Loucy (cell line): ENCODE measurements around the gene LMF2.

ENCODE experiments used
- H2AFZ ChIP-seq: fragments of 200-600 bp; sonication (generic); 2 replicates; pipeline ENCODE4 v1.6.0; 2016; ENCODE audit warnings: antibody characterized with exemption, mild to moderate bottlenecking, low read length, moderate library complexity
- H3F3A ChIP-seq: fragments of 200-600 bp; 2 replicates; pipeline ENCODE4 v1.6.0; 2016; ENCODE audit warnings: antibody characterized with exemption, low read depth, mild to moderate bottlenecking
- H3K27me3 ChIP-seq: fragments of 200-600 bp; sonication (generic); 2 replicates; pipeline ENCODE4 v1.6.1; 2014; ENCODE audit warnings: low read length, mild to moderate bottlenecking; ENCODE audit not compliant: insufficient read depth, poor library complexity, severe bottlenecking
- H3K36me3 ChIP-seq: fragments of 200-600 bp; sonication (generic); 2 replicates; pipeline ENCODE4 v1.6.1; 2016; ENCODE audit warnings: low read length; ENCODE audit not compliant: insufficient read depth
- H3K4me1 ChIP-seq: fragments of 200-600 bp; sonication (generic); 2 replicates; pipeline ENCODE4 v1.5.1; 2014; ENCODE audit warnings: low read length, mild to moderate bottlenecking; ENCODE audit not compliant: insufficient read depth, poor library complexity, severe bottlenecking
- H3K4me2 ChIP-seq: fragments of 200-600 bp; sonication (generic); 2 replicates; pipeline ENCODE4 v1.6.0; 2014; ENCODE audit warnings: antibody characterized with exemption, low read length, low read depth, mild to moderate bottlenecking; ENCODE audit not compliant: poor library complexity, severe bottlenecking
- H3K4me3 ChIP-seq: fragments of 200-600 bp; sonication (generic); 2 replicates; pipeline ENCODE4 v1.5.1; 2014; ENCODE audit warnings: low read length, mild to moderate bottlenecking, mixed read lengths; ENCODE audit not compliant: poor library complexity, severe bottlenecking
- H3K79me2 ChIP-seq: fragments of 200-600 bp; sonication (generic); 2 replicates; pipeline ENCODE4 v1.6.1; 2014; ENCODE audit warnings: low read length; ENCODE audit not compliant: insufficient read depth
- H3K9ac ChIP-seq: fragments of 200-600 bp; sonication (generic); 2 replicates; pipeline ENCODE4 v1.6.0; 2014; ENCODE audit warnings: mild to moderate bottlenecking, low read depth, low read length, moderate library complexity; ENCODE audit not compliant: poor library complexity, severe bottlenecking
- H3K9me2 ChIP-seq: fragments of 200-600 bp; sonication (generic); replicated peaks from 2 replicates; pipeline ENCODE4 v1.6.1; 2016; ENCODE audit warnings: low read depth, low read length, mixed read lengths
- H3K9me3 ChIP-seq: fragments of 200-600 bp; sonication (generic); 2 replicates; pipeline ENCODE4 v1.6.1; 2014; ENCODE audit warnings: mild to moderate bottlenecking, antibody characterized with exemption, low read length, low read depth; ENCODE audit not compliant: insufficient read depth
- H4K20me1 ChIP-seq: fragments of 200-600 bp; sonication (generic); 2 replicates; pipeline ENCODE4 v1.6.0; 2014; ENCODE audit warnings: antibody characterized with exemption, low read length, mild to moderate bottlenecking; ENCODE audit not compliant: insufficient read depth, poor library complexity, severe bottlenecking
- EZH2phosphoT487 ChIP-seq: fragments of 200-600 bp; IDR thresholded peaks from 2 replicates; pipeline ENCODE4 v1.6.1; 2018; ENCODE audit warnings: antibody characterized with exemption, mild to moderate bottlenecking, moderate library complexity, borderline replicate concordance
- TF ChIP-seq, protein P1 (sequence below): fragments of 200-600 bp; sonication (generic); conservative IDR thresholded peaks from 2 replicates; pipeline ENCODE4 v1.5.1; 2014; ENCODE audit warnings: mild to moderate bottlenecking, antibody characterized with exemption, low read length

Gene LMF2

DNA sequence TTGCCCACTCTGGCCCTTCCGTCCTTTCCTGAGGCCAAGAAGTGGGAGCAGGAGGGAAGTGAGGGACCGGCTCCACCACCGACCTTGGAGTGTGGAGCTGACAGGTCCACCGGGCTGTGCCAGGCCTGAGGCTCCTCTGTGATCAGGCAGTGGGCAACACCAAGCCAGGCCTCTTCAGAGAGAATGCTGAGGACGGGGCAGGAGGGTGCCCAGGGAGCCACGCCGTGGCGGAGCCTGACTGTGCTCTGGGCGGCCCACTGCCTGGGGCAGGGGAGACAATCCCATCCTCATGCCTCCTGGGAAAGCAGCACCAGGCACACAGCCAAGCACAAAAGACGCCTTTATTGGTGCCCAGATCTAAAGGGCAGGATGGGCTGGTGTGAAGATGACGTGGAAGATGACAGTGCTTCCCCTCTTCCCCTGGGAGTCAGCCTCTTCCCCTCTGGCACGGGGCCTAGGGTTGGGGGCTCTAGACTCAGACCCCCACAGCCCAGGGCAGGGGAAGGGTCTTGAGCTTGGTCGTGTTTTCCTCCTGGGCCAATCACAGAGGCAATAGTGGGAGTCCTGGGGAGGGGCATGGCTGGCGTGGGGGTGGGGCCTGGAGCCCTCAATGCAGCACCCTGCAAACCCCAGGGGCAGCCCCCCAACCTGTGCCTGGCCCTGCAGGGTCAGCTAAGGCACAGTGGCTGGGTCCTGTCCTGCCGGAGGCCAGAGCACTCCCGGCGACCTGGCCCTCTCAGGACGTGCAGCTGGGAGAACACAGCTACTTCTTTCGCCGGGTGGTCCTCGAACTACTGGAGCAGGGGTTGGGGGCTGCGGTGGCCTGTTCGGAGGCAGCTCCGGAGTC is 4.7 kb downstream of the LMF2 start:
- peaks cover 26% of the 10 kb centered on the region; the same call in 1 of the 2 replicates for H3K79me2 ChIP-seq
- H3K9me3 ChIP-seq: no peaks in the 10 kb centered on the region
- no peaks in the 10 kb centered on the region for H4K20me1 ChIP-seq
- H3K4me3 ChIP-seq: no peak overlapping the region
- no peaks in the 10 kb centered on the region for H3K36me3 ChIP-seq
- H3K4me1 ChIP-seq: no peaks in the 10 kb centered on the region
- no peak overlapping the region for H3K4me2 ChIP-seq
- no peak overlapping the region for H3K9ac ChIP-seq
- H2AFZ ChIP-seq: no peak overlapping the region
- no peak for TF ChIP-seq EZH2phosphoT487
- TF ChIP-seq, protein P1, sequence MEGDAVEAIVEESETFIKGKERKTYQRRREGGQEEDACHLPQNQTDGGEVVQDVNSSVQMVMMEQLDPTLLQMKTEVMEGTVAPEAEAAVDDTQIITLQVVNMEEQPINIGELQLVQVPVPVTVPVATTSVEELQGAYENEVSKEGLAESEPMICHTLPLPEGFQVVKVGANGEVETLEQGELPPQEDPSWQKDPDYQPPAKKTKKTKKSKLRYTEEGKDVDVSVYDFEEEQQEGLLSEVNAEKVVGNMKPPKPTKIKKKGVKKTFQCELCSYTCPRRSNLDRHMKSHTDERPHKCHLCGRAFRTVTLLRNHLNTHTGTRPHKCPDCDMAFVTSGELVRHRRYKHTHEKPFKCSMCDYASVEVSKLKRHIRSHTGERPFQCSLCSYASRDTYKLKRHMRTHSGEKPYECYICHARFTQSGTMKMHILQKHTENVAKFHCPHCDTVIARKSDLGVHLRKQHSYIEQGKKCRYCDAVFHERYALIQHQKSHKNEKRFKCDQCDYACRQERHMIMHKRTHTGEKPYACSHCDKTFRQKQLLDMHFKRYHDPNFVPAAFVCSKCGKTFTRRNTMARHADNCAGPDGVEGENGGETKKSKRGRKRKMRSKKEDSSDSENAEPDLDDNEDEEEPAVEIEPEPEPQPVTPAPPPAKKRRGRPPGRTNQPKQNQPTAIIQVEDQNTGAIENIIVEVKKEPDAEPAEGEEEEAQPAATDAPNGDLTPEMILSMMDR: no peak
- no peaks in the 10 kb centered on the region for H3K9me2 ChIP-seq
- H3F3A ChIP-seq: no peaks in the 10 kb centered on the region
- H3K27me3 ChIP-seq: no peaks in the 10 kb centered on the region

DNA sequence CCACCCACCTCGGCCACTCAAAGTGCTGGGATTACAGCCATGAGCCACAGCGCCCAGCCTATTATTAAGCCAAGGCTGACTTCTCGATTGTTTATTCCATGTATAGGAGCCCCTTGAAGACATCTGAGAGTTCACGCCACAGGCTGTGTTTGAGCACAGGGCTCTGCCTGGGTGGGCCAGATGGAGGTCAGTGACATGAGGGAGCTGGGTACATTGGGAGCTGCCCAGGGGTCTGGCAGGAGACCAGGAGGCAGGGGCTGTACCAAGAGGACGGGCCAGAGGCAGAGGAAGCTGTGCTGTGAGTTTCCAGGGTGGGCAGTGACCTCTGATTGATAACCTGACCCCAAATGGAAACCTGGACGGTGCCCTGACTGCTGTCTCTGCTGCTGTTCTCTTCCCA is 5.4 kb downstream of the LMF2 start:
- Histone ChIP-seq H3K36me3 (no peaks in the 10 kb centered on the region), H3K4me1 (no peaks in the 10 kb centered on the region)
- no peak for TF ChIP-seq EZH2phosphoT487
- TF ChIP-seq, protein P1: no peak

DNA sequence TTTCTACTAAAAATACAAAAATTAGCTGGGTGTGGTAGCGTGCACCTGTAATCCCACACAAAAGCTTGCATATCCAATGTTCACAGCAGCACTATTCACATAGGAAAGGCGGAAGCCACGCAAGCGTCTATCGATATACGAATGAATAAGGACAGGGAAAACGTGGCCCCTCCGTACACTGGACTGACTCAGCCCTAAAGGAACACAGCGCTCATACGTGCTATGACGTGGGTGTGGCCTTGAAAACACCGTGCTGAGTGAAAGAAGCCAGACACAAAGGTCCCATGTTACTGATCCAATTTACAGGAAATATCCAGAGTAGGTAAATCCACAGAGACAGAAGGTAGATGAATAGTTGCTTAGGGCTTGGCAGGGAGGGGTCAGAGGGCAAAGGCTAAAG is 7.0 kb downstream of the LMF2 start:
- H3K79me2 ChIP-seq: peaks cover 6% of the 10 kb centered on the region; the same call in 1 of the 2 replicates
- H3K36me3 ChIP-seq: no peaks in the 10 kb centered on the region
- no peak overlapping the region for H3K4me2 ChIP-seq
- no peaks in the 10 kb centered on the region for H3K27me3 ChIP-seq
- no peak overlapping the region for H2AFZ ChIP-seq
- no peak overlapping the region for H3K9ac ChIP-seq
- no peak for TF ChIP-seq EZH2phosphoT487
- TF ChIP-seq, protein P1: no peak
- H3K9me3 ChIP-seq: no peaks in the 10 kb centered on the region
- no peaks in the 10 kb centered on the region for H3F3A ChIP-seq
- no peaks in the 10 kb centered on the region for H3K4me1 ChIP-seq
- H3K4me3 ChIP-seq: no peak overlapping the region
- no peaks in the 10 kb centered on the region for H4K20me1 ChIP-seq
- no peaks in the 10 kb centered on the region for H3K9me2 ChIP-seq

More for the DNA sequence above, 5.4 kb downstream of the LMF2 start:
- H2AFZ ChIP-seq: no peak overlapping the region
- peaks cover 22% of the 10 kb centered on the region; the same call in 1 of the 2 replicates for H3K79me2 ChIP-seq
- H3K9ac ChIP-seq: no peak overlapping the region
- no peaks in the 10 kb centered on the region for H4K20me1 ChIP-seq
- no peak overlapping the region for H3K4me2 ChIP-seq
- H3K27me3 ChIP-seq: no peaks in the 10 kb centered on the region
- no peaks in the 10 kb centered on the region for H3F3A ChIP-seq
- H3K4me3 ChIP-seq: no peak overlapping the region
- no peaks in the 10 kb centered on the region for H3K9me3 ChIP-seq
- no peaks in the 10 kb centered on the region for H3K9me2 ChIP-seq
